Uterus (tissue), 2 donors: Measurements from ENCODE around the gene CEP164.

Experiments used
- POLR2A ChIP-seq, 2 donors: fragments of 450-650 bp; IDR thresholded peaks; one replicate each; pipeline ENCODE4 v1.6.1; 2016; ENCODE audit warnings: antibody characterized with exemption in 2 of 2, mild to moderate bottlenecking in 1 of 2, moderate library complexity in 1 of 2
- TF ChIP-seq, protein P1 (sequence below), 4 experiments: fragments of 200-600 bp in 2 of 4; fragments of 450-650 bp in 2 of 4; sonication (generic) in 2 of 4; IDR thresholded peaks; one replicate each; pipeline ENCODE4 v1.5.1; 2016 to 2019; ENCODE audit warnings: antibody characterized with exemption in 4 of 4, mild to moderate bottlenecking in 2 of 4, moderate library complexity in 1 of 4

DNA sequence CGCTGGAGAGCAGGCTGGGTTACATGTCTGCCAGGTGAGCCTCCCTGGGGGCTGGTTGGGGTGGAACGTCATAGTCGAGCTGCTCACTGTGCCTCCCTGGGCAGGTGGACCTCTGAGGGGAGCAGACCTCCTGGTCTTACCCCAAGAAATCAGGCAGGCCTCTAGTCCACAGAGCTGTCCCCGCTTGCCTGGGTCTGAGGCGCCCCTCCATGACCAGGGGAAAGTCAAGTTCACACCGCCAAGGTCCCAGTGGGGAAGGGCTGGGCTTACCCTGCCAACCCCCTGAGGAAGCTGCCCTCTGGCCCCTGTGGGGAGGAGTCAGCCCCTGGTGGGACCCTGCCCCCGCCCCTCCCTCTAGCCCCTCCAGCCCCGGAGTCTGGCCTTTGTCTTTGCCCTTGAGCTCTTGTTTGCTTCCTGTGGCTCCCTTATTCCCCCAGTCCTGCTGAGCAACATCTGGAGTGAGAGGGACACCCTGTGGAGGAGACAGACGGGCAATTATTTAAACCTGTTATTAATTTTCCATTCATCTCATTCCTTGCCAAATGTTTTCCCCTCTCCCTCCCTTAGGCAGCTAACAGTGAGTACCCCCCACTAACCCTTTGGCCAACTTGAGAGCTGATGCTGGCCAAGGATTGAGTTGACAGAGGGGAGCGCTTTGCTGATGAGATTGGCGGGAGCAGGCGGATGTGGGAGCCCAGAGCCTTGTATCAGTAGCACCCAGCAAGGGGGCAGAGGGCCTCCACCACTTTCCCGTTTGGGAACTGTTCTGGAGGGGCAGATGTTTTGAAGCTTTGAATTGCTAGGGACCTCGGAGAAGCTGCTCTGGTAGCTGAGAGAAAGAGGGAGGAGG lies 83.4 kb downstream of the CEP164 start:
- TF ChIP-seq POLR2A (IDR thresholded peaks at IDR 0.05) = no peak
- TF ChIP-seq, protein P1, sequence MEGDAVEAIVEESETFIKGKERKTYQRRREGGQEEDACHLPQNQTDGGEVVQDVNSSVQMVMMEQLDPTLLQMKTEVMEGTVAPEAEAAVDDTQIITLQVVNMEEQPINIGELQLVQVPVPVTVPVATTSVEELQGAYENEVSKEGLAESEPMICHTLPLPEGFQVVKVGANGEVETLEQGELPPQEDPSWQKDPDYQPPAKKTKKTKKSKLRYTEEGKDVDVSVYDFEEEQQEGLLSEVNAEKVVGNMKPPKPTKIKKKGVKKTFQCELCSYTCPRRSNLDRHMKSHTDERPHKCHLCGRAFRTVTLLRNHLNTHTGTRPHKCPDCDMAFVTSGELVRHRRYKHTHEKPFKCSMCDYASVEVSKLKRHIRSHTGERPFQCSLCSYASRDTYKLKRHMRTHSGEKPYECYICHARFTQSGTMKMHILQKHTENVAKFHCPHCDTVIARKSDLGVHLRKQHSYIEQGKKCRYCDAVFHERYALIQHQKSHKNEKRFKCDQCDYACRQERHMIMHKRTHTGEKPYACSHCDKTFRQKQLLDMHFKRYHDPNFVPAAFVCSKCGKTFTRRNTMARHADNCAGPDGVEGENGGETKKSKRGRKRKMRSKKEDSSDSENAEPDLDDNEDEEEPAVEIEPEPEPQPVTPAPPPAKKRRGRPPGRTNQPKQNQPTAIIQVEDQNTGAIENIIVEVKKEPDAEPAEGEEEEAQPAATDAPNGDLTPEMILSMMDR (IDR thresholded peaks at IDR 0.05) = no peak
